CD4-positive, alpha-beta T cell treated with Interleukin-1 beta for 1 hour (primary cell): ENCODE results near the gene HDLBP.

ENCODE experiments used
- DNase-seq, 2 donors: peaks; one replicate each; pipeline ENCODE4 v3.0.0-alpha.2; 2020 to 2022

HDLBP gene, protein sequence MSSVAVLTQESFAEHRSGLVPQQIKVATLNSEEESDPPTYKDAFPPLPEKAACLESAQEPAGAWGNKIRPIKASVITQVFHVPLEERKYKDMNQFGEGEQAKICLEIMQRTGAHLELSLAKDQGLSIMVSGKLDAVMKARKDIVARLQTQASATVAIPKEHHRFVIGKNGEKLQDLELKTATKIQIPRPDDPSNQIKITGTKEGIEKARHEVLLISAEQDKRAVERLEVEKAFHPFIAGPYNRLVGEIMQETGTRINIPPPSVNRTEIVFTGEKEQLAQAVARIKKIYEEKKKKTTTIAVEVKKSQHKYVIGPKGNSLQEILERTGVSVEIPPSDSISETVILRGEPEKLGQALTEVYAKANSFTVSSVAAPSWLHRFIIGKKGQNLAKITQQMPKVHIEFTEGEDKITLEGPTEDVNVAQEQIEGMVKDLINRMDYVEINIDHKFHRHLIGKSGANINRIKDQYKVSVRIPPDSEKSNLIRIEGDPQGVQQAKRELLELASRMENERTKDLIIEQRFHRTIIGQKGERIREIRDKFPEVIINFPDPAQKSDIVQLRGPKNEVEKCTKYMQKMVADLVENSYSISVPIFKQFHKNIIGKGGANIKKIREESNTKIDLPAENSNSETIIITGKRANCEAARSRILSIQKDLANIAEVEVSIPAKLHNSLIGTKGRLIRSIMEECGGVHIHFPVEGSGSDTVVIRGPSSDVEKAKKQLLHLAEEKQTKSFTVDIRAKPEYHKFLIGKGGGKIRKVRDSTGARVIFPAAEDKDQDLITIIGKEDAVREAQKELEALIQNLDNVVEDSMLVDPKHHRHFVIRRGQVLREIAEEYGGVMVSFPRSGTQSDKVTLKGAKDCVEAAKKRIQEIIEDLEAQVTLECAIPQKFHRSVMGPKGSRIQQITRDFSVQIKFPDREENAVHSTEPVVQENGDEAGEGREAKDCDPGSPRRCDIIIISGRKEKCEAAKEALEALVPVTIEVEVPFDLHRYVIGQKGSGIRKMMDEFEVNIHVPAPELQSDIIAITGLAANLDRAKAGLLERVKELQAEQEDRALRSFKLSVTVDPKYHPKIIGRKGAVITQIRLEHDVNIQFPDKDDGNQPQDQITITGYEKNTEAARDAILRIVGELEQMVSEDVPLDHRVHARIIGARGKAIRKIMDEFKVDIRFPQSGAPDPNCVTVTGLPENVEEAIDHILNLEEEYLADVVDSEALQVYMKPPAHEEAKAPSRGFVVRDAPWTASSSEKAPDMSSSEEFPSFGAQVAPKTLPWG (N-terminal part only)

DNA sequence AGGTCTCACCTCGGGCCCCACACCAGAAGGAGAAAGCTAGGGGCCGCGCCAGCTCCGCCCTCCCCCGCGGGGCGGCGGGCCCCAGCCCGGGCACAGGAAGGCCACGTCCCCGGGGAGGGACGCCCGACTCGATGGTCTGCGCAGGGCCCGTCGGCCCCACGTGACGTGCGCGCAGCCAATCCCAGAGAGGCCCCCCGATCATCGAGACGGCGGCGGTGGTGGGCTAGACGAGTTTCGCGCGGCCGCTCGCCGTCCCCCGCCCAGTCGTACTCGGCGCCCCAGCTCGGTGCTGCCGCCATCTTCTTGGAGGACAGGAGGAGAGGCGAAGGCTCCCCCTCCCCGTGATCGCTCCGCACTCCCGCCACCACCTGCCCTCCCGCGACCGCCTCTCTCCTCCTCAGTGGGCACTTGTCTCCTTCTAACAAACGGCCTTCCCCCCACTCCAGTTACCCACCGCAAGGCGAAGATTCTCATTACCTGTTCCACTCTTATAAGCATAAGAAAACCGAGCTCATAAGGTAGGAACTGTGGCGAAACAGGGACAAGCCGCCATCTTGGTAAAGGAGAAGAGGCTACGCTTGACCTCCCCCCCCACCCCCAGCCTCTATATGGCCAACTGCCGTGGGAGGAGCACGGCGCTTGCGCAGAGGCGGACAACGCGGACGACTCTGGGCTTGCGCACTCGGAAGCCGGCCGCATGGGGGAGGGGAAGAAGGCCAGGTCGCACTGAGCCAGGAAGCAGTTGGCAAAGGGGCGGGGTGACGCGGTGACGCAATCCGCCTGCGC lies at the start of gene HDLBP:
Gene HDLBP, minus strand, starts transcription at position 580 of the 786 bp plus-strand sequence. CDS start 48,803 bp downstream, outside the sequence.
- peak; percentile 100 for DNase-seq

DNA sequence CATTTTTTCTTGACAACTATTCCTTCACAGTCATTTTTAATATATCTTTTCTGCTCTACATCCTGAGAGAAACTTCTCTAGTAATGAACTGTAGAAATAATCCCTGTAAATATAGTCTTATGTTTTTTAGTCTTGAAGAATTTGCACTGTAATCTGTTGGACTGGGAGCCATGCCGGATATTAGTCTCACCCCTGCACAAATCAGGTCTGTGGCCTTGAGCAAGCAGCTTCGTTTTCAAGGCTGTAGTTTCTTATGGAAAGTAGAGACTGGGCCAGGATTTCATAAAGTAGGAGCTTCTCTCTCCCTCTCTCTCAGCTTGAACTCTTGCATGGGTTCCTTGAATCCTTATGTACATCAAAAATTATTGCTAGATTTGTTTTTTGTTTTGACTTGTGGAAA lies 49.3 kb upstream of the HDLBP start:
- no peak for DNase-seq

DNA sequence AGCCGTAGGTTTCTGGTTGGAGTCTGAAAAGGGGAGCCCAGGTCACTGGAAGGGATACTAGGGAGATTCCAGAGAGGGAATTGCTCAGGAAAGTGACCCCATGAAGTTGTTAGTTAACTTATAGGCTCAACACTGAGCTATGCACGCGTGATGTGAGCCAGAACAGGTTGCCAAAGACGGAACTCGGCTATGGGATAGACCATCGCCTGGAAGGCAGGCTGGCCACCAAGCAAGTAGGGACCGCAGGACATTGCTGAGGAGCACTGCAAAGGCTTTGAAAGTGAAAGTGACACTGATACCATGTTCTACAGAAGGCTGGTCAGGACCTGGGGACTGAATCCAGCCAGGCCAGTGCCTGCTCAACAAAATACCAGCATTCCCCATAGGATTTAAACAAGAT lies 48.0 kb upstream of the HDLBP start:
- no peak for DNase-seq

DNA sequence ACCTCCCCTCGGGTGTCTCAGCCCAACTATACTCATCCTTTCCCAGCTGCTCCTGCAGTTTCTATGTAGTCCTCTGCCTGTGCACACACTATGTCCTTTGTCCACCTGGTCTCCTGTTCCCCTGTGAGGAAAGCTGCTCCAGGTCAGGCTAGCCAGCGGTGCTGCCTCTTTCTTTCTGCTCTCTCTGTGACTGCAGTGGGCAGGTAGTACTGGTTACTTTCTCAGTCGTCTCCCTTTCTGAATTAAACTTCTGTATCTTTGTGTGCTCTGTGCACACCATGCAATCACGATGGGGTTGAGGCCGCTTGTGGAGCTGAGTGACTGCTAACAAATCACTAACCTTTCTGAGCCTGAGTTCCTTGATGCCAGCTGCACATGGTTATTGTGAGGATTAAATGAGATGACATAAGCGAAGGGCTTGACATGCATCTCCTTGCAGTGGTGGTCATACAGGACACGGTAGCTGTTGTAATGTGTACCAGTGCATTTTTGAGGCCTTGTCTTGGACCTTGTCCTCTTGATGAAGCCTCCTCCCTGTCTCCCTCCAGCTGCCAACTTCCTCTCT lies 44.1 kb upstream of the HDLBP start:
- DNase-seq = no peak

DNA sequence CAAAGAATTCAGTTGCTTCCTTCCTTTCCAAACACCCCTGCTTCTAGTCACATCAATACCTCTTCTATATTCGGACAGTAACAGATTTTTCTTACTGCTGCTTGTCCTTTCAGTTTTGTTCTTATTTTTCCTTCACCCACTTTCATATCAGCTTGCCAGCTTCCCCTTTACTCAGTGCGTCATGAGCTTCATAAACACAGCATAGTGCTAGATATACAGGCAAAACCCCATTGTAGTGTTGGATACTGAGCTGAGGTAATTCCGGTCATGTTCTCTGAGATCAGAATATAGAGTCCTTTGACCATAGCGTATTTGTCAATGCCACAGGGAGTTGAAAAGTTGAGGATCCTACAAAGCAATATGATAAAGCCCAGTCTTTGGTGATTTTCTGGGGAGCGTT lies 43.0 kb upstream of the HDLBP start:
- peak; percentile 10 to 31 for DNase-seq

DNA sequence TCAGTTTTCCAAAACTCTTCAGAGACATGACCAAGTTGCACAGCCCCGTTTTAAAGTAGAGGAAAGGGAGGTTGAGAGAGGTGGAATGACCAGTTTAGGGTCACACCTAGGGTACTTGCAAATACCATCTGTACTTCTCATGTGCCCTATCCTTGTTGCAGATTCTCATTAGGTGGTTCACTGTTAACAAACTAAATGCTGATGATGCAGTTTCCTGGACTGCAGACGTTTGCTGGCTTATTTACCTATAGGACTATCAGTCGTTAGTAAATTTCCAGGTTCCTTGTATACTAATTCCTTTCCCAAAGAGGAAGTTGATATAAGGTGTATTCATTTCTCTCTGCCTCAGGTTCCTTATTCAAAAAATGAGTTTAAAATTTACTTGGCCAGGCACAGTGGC lies 42.1 kb upstream of the HDLBP start:
- DNase-seq = no peak

DNA sequence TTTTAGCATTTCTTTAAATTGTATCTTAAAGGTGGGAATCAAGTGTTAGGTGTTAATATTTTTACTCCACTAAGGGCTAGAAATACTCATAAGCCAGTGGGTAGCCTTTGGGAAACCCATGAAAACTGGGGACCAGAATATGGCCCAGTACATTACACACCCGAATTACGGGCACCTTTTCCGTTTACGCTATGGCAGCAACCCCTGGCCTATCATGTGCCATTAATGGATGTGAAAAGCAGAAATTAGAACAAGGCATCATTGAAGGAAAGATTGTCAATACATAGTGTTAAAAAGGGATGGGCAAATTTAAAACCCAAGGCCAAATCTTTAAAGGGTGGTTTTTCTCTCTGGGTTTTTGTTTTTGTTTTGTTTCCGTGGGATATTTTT lies 41.4 kb upstream of the HDLBP start:
- no peak for DNase-seq

DNA sequence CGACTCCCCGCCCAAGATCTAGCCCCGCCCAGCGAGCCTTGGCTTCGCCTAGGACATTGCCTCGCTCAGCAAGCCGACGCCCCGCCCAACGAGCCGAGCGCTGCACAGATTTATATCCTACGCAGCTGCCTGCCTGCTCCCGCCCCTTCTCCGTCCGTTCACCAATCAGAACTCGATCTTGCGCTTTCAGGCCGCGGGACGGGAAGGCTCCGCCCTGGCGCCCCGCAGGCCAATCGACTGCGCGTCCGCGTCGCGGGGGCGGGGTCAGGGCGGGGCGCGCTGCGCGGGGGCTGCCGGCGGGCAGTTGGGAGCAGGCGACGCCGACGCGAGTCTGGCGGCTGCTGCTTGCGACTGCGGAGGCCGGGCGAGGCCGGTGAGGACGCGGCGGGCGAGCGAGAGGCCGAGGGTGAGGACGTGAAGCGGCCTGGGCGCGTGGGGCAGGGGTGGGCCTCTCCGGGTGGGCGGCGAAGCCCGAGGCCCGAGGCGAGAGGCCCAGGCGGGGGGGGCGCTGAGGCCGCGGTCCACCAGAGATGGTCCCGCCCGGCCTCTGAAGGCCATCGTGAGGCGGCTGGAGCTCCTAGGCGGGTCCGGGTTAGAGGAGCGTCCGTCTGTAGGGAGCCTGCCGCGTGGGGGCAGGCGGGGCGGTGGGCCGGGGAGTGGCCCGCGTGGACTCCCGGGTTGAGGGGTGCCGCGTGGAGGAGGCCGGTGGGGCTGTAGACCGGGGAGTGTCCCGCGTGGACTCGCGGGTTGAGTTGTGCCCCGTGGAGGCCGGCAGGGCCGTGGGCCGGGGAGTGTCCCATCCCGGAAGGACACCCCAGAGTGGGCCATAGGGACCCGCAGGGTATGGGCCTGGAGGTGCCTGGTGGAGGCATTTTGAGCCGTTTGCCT lies 40.8 kb upstream of the HDLBP start, which contains the start of gene FARP2:
Gene FARP2, plus strand, starts transcription at position 303 of the 888 bp plus-strand sequence. CDS start 16,823 bp downstream, outside the sequence.
- peak; percentile 97 to 98 for DNase-seq

DNA sequence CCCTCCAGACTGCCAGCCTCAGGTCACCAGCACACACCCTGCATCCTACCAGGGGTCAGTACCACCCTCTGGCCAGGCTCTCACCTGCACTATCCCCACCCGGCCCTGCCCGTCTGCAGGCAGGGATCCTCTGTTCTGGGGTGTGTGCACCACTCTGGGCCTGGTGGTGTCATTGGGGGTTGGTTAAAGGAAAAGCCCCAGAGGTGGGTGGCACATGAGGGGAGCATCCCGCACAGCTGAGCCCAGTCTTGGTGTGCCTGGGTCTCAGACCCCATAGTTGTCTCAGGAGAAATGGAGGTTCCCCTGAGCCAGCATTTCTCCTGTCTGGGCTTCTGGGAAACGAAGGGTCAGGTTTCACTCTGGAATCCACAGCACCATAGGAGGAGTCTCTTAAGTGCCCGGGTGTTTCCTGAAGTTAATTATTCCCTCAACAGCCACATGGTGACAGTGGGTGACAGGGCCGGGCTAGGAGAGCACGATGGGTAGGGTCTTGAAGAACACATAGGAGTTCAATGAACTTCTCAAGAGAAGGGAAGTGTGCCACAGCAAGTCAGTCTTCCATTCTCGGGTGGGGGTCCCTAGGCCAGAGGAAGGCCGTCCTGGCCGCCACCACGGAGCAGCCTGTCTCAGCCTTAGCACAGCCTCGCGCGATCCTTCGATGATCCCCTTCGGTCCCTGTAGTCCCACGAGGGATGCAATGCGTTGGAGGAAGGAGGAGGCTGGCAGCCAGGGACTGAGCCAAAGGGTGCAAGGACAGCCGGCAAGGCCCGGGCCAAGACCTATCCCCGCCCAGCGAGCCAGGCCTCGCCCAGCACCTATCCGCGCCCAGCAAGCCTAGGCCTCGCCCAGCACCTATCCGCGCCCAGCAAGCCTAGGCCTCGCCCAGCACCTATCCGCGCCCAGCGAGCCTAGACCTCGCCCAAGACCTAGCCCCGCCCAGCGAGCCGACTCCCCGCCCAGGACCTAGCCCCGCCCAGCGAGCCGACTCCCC lies 39.5 kb upstream of the HDLBP start:
- DNase-seq = peak; percentile 80 to 83

DNA sequence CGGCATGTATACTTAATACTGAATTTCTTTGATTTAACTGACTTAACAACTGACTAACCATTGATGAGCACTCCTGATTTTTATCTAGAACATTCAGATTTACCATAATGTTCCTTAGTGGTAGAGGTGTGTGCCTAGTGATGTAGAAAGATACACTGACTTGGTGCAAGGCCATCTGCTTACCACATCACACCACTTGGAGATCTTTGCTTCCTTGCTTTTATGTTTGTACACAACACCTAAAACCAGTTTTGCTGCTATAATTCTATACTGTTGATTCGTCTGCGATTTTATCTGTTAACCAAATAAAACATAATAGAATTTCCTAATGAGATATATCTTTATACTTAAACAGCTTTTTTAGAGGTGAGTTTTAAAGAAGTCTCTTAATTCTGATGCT lies 36.8 kb upstream of the HDLBP start:
- no peak for DNase-seq

DNA sequence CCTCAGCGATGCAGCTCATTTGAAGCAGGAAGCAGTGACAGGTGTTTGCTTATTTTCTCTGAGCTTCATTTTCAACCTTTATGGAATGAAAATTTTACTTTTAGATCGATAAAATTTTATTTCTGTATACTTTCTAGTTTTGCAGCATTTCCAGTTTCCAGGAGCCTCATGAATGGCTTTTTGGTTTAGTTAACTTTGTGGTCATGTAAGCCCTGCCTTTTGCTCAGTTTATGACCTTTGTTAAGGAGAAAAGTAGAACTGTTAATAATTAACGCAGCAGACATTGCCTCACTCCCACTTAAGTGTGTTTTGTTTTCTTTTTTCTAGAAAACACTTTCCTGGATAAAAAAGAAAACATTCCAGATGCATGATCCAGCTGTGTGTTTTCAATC lies 36.2 kb upstream of the HDLBP start:
- no peak for DNase-seq

DNA sequence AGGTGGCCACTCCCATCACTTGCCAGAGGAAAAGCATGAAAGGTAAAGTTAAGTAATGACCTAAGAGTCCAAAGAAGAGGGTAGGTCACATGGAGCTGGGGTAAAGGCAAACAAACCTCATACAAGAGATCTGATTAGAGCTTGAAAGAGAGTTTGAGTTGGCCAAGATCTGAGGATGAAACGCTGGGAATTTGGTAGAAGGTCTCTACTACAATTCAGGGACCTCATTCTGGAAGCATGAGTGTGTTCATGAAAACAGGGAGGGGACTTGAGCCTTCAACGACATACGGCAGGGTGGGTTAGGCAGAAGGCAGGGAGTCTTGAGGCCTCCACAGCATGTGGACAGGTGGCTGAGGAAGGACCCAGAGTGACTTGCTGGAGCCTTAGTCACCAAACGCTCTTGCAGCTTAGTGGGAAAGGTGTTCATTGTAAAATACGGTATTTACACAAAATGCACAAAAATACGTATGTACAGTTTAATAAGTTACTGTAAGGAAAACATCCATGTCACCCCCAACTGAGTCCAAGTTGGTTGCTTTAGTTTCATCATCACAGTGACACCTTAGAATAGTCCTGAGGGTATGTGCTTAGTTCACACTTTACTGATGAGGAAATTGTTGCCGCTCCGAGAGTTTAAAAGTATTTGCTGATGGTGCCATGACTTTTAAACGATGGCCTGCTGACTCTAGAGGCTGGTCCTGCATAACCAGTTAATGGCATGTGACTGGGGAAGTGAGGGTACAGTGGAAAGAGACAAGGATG lies 35.6 kb upstream of the HDLBP start:
- DNase-seq = no peak

DNA sequence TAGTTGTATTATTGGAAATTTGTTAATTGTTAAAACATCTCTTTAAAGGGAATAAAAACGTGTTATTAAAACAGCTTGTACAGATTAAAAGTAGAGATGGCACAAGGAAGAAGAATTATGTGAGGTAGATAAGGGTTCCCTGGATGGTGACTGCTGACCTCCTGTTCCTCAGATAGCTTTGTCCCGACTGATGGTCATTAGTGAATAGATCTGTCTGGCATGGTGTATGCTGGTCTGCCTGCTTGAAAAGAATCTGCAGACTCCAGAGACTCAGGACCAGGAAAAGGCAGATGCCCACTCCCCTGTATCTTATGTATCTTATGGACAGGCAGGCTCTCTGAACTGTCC lies 35.0 kb upstream of the HDLBP start:
- DNase-seq = no peak

DNA sequence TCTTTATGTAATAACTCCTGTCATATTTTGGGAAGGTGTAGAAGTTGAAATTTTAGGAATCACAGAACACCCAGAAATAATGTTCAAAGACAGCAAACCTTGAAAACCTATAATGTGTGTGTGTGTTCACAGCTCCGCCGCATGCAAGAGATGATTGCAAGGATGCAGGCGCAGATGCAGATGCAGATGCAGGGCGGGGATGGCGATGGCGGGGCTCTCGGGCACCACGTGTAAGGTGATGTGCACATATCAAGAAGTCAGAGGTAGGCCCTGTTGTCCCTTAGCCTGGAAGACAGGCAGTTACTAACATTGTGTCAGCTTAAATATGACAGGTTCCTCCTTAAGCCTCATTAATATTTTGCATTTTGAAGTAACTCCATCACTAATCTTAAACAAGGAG lies 34.5 kb upstream of the HDLBP start:
- no peak for DNase-seq

DNA sequence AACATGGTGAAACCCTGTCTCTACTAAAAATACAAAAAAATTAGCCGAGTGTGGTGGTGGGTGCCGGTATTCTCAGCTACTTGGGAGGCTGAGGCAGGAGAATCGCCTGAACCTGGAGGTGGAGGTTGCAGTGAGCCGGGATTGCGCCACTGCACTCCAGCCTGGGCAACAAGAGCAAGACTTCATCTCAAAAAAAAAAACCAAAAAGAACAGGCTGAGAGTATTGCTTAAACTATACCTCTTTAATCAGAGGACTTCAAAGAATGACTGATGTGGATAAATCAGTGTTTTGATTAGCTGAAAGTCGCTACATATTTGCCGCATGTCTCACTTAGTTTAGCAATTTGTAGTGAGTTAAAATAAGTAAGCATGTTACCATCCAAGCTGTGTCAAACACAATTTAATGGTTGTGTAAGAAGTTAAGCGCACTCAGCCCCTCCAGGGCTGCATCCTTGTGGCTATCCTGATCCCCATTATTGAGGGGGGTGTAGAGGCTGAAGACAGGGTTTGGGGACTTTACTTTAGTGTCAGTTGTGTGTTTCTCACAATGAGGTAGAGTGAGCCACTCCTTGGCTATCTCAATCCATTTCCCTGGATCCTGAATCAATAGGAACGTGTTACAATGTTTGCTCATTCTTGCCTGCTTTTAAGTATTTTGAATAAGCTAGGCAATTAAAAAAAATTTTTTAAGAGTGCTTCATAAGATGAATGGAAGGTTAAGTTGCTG lies 29.6 kb upstream of the HDLBP start:
- no peak for DNase-seq

DNA sequence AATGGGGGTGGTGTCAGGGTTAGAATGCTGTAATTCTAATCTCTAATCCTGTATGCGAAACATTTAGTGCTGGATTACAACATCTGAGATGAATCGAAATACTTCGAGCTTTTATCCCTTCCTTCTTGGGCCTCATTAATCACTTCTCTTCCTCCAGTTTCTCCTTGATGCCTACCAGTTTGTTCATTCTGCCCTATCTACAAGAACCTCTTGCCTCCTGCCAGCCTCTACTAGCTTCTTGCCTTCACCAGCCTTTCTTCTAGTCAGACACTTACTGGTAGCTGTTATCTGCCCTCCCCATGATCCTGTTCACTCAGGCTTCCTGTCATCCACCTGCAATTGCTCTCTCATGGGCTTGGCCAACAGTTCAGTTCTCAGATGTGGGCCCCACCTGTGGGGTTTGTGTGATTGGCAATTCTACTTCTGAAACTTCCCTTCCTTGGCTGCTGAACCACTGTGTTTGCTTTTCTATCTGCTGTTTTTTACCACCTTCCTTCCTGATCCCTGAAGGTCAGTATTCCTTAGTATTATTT lies 25.2 kb upstream of the HDLBP start:
- DNase-seq = no peak

DNA sequence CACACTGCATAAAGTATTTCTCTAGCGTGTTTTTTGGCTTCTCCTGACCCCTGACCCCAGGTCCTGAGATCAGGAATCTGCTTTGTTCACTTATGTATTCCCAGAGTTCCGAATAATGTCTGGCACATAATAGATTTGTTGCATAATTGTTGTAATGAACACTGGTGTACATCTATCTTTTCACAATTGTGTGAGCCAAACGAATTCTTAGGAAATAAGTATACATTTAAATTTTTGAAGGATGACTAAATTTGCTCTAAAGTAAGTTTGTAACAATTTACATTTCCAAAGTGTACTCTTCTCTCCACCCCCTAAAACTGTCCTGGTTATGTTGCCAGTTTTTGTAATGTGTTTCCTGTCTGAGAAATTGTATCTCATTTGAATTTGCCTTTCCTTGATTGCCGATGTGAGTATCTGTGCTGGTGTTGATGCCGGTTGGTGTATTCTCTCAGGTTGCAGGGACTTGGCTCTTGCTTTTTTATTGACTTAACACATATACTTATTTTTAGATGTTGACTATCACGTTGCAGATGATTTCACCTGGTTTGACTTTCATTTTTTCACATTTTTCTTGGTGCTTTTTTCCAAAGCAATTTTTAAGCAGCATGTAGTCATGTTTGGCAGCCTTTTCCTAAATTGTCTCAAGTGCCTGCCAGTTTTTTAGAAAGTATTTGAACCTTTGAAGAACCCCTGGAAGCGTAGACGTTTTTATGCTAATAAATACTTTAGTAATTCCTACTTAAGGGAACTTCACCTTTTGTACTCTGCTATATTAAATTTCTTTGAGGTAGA lies 24.6 kb upstream of the HDLBP start:
- no peak for DNase-seq
